A549 (cell line): Measurements from ENCODE around the gene HOXD8. TPM values are rescaled to one million over a fixed set of nuclear protein-coding genes. Genes with fewer than 3 reads are reported as not detected.

ENCODE experiments used
- ATAC-seq, 2 experiments: fragments of 200-7000 bp in 1 of 2; fragments of >200 bp in 1 of 2; cut with Nextera tagmentation in 1 of 2; cut with Tn5 transposase in 1 of 2; 3 replicates each; pipeline versions ENCODE4 v1.8.0 to v1.9.1; 2018 to 2020; ENCODE audit warnings: mild to moderate bottlenecking in 1 of 2, moderate library complexity in 1 of 2
- CTCF ChIA-PET: fragments of 300-600 bp; sonication (Branson Sonifier 250); formaldehyde crosslinking; extraction: SDS; loops from one replicate; lab custom pipeline; 2021; ENCODE audit warnings: antibody characterized with exemption, inconsistent platforms; lab: Yijun Ruan, JAX
- POLR2A ChIA-PET: fragments of 350-600 bp; formaldehyde crosslinking; extraction: SDS; loops from one replicate; lab custom pipeline; 2021; ENCODE audit warnings: antibody characterized with exemption, inconsistent platforms; lab: Yijun Ruan, JAX
- DNase-seq, 2 experiments: peaks; one replicate each; pipeline versions ENCODE4 v3.0.0 to v3.0.0-alpha.2; 2011 to 2016; ENCODE audit warnings: low read depth in 1 of 2, low spot score in 1 of 2
- FAIRE-seq: peaks from 2 replicates; lab custom pipeline; 2011; peaks lifted over from hg19 to GRCh38; lab: Jason Lieb, UNC
- H3K27ac ChIP-seq, 2 experiments: fragments of >200 bp; sonication (Bioruptor Twin); formaldehyde crosslinking; 3 replicates each; pipeline ENCODE4 v1.5.1; 2016 to 2017
- H3K4me1 ChIP-seq: fragments of >200 bp; sonication (Bioruptor Twin); formaldehyde crosslinking; 3 replicates; pipeline ENCODE4 v1.6.1; 2016
- H3K4me2 ChIP-seq: fragments of >200 bp; sonication (Bioruptor Twin); formaldehyde crosslinking; 3 replicates; pipeline ENCODE4 v1.6.1; 2016
- H3K4me3 ChIP-seq: fragments of >200 bp; sonication (Bioruptor Twin); formaldehyde crosslinking; 3 replicates; pipeline ENCODE4 v1.5.1; 2016
- H3K9me3 ChIP-seq: fragments of >200 bp; sonication (Bioruptor Twin); formaldehyde crosslinking; 3 replicates; pipeline ENCODE4 v1.6.1; 2016
- ATOH8 ChIP-seq: fragments of 250-450 bp; sonication (Bioruptor Pico); IDR thresholded peaks from 2 replicates; pipeline ENCODE4 v1.5.0; 2020; ENCODE audit warnings: low read depth, mild to moderate bottlenecking, moderate library complexity
- CBX2 ChIP-seq: fragments of 200-600 bp; sonication (generic); IDR thresholded peaks from 2 replicates; pipeline ENCODE4 v1.6.1; 2016; ENCODE audit warnings: low read depth, mild to moderate bottlenecking, borderline replicate concordance
- CEBPB ChIP-seq, 2 experiments: fragments of >200 bp in 1 of 2; sonication (Bioruptor Twin) in 1 of 2; formaldehyde crosslinking in 1 of 2; IDR thresholded peaks; 2 replicates each; pipeline ENCODE4 v1.6.1; 2012 to 2016
- CHD4 ChIP-seq: fragments of 200-600 bp; sonication (generic); IDR thresholded peaks from 2 replicates; pipeline ENCODE4 v1.6.1; 2016; ENCODE audit warnings: antibody characterized with exemption, mild to moderate bottlenecking, borderline replicate concordance
- HDAC2 ChIP-seq: fragments of 200-600 bp; sonication (generic); IDR thresholded peaks from 2 replicates; pipeline ENCODE4 v1.6.1; 2016
- HOXB13 ChIP-seq: fragments of 250-450 bp; sonication (Bioruptor Pico); IDR thresholded peaks from 2 replicates; pipeline ENCODE4 v1.5.0; 2020; ENCODE audit warnings: low read depth, mild to moderate bottlenecking, moderate library complexity
- KDM1A ChIP-seq: fragments of 200-600 bp; sonication (generic); IDR thresholded peaks from 2 replicates; pipeline ENCODE4 v1.6.1; 2016; ENCODE audit warnings: low read depth, mild to moderate bottlenecking
- MAZ ChIP-seq: fragments of 150-350 bp; IDR thresholded peaks from 2 replicates; pipeline ENCODE4 v1.6.1; 2014; ENCODE audit warnings: antibody characterized with exemption, low read depth, low read length, borderline replicate concordance
- RAD21 ChIP-seq, 2 experiments: fragments of >200 bp in 1 of 2; sonication (Bioruptor Twin) in 1 of 2; formaldehyde crosslinking in 1 of 2; IDR thresholded peaks in 1 of 2; conservative IDR thresholded peaks in 1 of 2; 2 replicates in 1 of 2; 3 replicates in 1 of 2; pipeline ENCODE4 v1.6.1; 2012 to 2018; ENCODE audit warnings: inconsistent platforms in 1 of 2
- REST ChIP-seq: fragments of 200-600 bp; sonication (generic); IDR thresholded peaks from 2 replicates; pipeline ENCODE4 v1.6.1; 2016; ENCODE audit warnings: antibody characterized with exemption, mild to moderate bottlenecking, moderate library complexity
- SMC3 ChIP-seq: fragments of >200 bp; sonication (Bioruptor Twin); formaldehyde crosslinking; IDR thresholded peaks from 3 replicates; pipeline ENCODE4 v1.6.1; 2018; ENCODE audit warnings: inconsistent platforms
- TFCP2L1 ChIP-seq: fragments of 250-450 bp; sonication (Bioruptor Pico); IDR thresholded peaks from 2 replicates; pipeline ENCODE4 v1.5.0; 2021; ENCODE audit warnings: mild to moderate bottlenecking
- ZFP36 ChIP-seq: fragments of 450-650 bp; IDR thresholded peaks from 2 replicates; pipeline ENCODE4 v1.6.1; 2014; ENCODE audit warnings: borderline replicate concordance; ENCODE audit not compliant: partially characterized antibody
- WGBS: methylation state at CpG from one replicate; pipeline ENCODE4 v1.1.6; 2017; ENCODE audit errors: missing lambda C conversion rate; 5-methylcytosine and 5-hydroxymethylcytosine counted together
- polyA plus RNA-seq, 4 experiments: library from polyadenylated mRNA; depleted of rRNA in 3 of 4; stranded (reverse); fragments of >200 nt; fragmentation: RNase III in 1 of 4; extraction: RNeasy Plus Mini Kit Qiagen cat#74134 plus additional on column Dnase treatment in 1 of 4; gene quantifications; 2 replicates in 3 of 4; 3 replicates in 1 of 4; pipeline ENCODE4 v1.2.3, GENCODE V29; 2011 to 2017

HOXD8 gene
- polyA plus RNA-seq, 2 of the 4 experiments (the other 2 are of a cell fraction), result 3.8 to 8.5 TPM

GRCh38 chr2:176152350-176153181, 23.1 kb downstream of the HOXD8 start:
- no peak for FAIRE-seq
- Histone ChIP-seq H3K9me3 (no peaks in the 10 kb centered on the region), H3K4me1 (no peaks in the 10 kb centered on the region), H3K4me3 (no peak overlapping the region), H3K4me2 (no peak overlapping the region), H3K27ac (no peak overlapping the region)
- TF ChIP-seq ATOH8 (CRISPR knock-in tag), result no peak
- no peak for TF ChIP-seq HOXB13
- POLR2A ChIA-PET, result no interaction called here
- no peak for DNase-seq
- WGBS, result 89% methylated on average over 45 of the region's 48 CpGs
- ATAC-seq, result no peak
- CTCF ChIA-PET, result interaction anchor here (2.6 kb wide), 1 partner anchor 13 kb away, joined by 22 read pairs; no protein-coding TSS in a partner anchor

GRCh38 chr2:176154576-176155252, 25.2 kb downstream of the HOXD8 start:
- no peaks in the 10 kb centered on the region for H3K4me1 ChIP-seq
- H3K9me3 ChIP-seq, result no peaks in the 10 kb centered on the region
- DNase-seq (no peak), FAIRE-seq (no peak), ATAC-seq (no peak)
- H3K27ac ChIP-seq, result no peak overlapping the region
- CTCF ChIA-PET, result interaction anchor here (0.7 to 2.4 kb wide), 6 partner anchors 14 to 1455 kb away, joined by 3 to 16 read pairs (median 4); no protein-coding TSS in a partner anchor
- H3K4me2 ChIP-seq, result no peak overlapping the region
- no peak for TF ChIP-seq CHD4
- no peak for TF ChIP-seq CBX2
- no peak for TF ChIP-seq RAD21 (conservative IDR thresholded peaks at IDR 0.05 in 1 of 2, IDR thresholded peaks at IDR 0.05 in 1 of 2)
- POLR2A ChIA-PET, result no interaction called here
- H3K4me3 ChIP-seq, result no peak overlapping the region
- 87% methylated on average over 11 of the region's 11 CpGs for WGBS

GRCh38 chr2:176155356-176156044, 26.0 kb downstream of the HOXD8 start:
- CTCF ChIA-PET, result interaction anchor here (1.0 to 2.4 kb wide), 4 partner anchors 15 to 483 kb away, joined by 3 to 16 read pairs (median 4); no protein-coding TSS in a partner anchor
- FAIRE-seq, result no peak

More at GRCh38 chr2:176155356-176156044, 26.0 kb downstream of the HOXD8 start:
- Histone ChIP-seq H3K9me3 (no peaks in the 10 kb centered on the region), H3K4me1 (no peaks in the 10 kb centered on the region), H3K4me2 (no peak overlapping the region), H3K4me3 (no peak overlapping the region), H3K27ac (no peak overlapping the region)
- ATAC-seq, result no peak
- POLR2A ChIA-PET, result no interaction called here
- WGBS, result 45% methylated on average over 6 of the region's 6 CpGs
- no peak for DNase-seq
- TF ChIP-seq HDAC2 (no peak), KDM1A (no peak), CEBPB (IDR thresholded peaks at IDR 0.05) (no peak), SMC3 (no peak), CHD4 (no peak), MAZ (no peak), REST (no peak), TFCP2L1 (CRISPR knock-in tag) (no peak), ZFP36 (no peak)
